Loucy (cell line): ENCODE results near the gene CHSY3.

Experiments
- CTCF ChIP-seq: fragments of 200-600 bp; sonication (generic); conservative IDR thresholded peaks from 2 replicates; pipeline ENCODE4 v1.5.1; 2014; ENCODE audit warnings: mild to moderate bottlenecking, antibody characterized with exemption, low read length
- EZH2phosphoT487 ChIP-seq: fragments of 200-600 bp; IDR thresholded peaks from 2 replicates; pipeline ENCODE4 v1.6.1; 2018; ENCODE audit warnings: antibody characterized with exemption, mild to moderate bottlenecking, moderate library complexity, borderline replicate concordance

DNA sequence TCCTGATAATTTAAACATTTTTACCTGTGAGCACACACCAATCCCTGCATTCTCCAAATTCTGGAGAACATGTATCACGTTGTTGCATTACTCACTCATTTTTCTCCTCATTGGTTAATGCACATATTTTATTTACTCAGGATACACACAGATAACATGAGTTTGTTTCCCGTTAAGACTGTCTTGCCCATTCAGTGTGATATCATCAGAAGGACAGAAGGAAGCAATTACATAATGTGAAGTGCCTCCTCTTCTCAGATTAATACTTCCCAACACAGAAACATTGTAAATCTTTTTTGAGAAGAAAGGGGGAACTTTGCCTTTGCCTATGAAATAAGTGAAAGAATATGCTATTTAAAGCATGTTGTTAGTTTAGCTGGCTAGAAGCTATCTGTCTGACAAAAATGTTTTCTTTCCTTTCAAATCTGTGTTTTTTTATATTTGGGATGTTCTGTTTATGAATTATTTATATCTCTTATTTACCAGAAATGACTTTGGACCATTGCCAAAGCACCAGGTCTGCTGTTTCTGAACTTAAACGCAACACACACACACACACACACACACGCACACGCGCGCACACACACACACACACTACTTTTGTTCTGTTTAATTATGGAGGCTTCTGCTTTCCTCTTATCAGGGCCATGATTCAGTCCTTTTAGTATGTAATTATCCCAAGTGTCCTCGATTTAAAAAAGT, 186.5 kb downstream of the CHSY3 start:
- TF ChIP-seq CTCF = no peak
- TF ChIP-seq EZH2phosphoT487 = no peak
